Measurements from ENCODE around the gene TBC1D22A. TPM values are rescaled to one million over a fixed set of nuclear protein-coding genes. Genes with fewer than 3 reads are reported as not detected.

TBC1D22A gene
- total RNA-seq, 2 donors from 2014 or later, result 29.5 to 34.8 TPM

DNA sequence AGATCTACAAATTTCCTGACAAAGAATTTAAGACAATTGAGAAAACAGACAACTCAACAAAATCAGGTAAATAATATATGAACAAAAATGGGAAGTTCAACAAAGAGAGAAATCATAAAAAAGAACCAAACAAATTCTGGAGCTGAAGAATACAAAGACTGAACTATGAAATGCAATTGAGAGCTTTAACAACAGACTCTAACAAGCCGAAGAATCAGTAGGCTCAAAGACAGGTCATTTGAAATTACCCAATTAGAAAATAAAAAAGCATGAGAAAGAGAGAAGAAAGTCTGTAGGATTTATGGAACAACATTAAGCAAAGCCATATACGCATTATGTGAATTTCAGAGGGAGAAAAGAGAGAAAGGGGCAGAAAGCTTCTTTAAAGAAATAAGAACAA lies 72.8 kb downstream of the TBC1D22A start:
- H3K36me3 Mint-ChIP-seq (ENCODE audit: insufficient read depth in 2 of 2), result peaks cover 21 to 26% of the 10 kb centered on the region in 2 donors
- no peak overlapping the region for H3K4me3 Mint-ChIP-seq
- peaks cover 7 to 10% of the 10 kb centered on the region in 2 donors for H3K9me3 Mint-ChIP-seq

DNA sequence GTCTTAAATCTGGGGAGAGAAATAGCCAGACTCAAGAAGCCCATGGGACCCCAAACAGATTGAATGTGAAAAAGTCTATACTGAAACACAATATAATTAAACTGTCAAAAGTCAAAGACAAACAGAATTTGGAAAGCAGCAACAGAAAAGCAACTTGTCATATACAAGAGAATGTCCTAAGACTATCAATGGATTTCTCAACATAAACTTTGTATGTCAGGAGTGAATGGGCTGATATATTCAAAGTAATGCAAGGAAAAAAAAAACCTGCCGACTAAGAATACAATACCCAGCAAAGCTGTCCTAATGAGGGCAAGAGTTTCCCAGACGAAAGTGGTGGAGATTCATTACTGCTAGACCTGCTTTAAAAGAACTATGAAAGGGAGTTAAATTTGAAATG lies 73.2 kb downstream of the TBC1D22A start:
- peaks cover 21 to 26% of the 10 kb centered on the region in 2 donors for H3K36me3 Mint-ChIP-seq (ENCODE audit: insufficient read depth in 2 of 2)
- peaks cover 7 to 10% of the 10 kb centered on the region in 2 donors for H3K9me3 Mint-ChIP-seq
- no peak overlapping the region for H3K27ac Mint-ChIP-seq
- no peaks in the 10 kb centered on the region for H3K4me1 Mint-ChIP-seq (ENCODE audit: low read depth)
- H3K27me3 Mint-ChIP-seq (ENCODE audit: low read depth), result no peaks in the 10 kb centered on the region
- no peak overlapping the region for H3K4me3 Mint-ChIP-seq
- DNase-seq (no peak), ATAC-seq (replicated peaks in 1 of 2) (no peak)

More for the DNA sequence above, 72.8 kb downstream of the TBC1D22A start:
- no peak for DNase-seq
- H3K27ac Mint-ChIP-seq, result no peak overlapping the region
- H3K27me3 Mint-ChIP-seq (ENCODE audit: low read depth), result no peaks in the 10 kb centered on the region
- no peaks in the 10 kb centered on the region for H3K4me1 Mint-ChIP-seq (ENCODE audit: low read depth)
- ATAC-seq (replicated peaks in 1 of 2), result no peak

DNA sequence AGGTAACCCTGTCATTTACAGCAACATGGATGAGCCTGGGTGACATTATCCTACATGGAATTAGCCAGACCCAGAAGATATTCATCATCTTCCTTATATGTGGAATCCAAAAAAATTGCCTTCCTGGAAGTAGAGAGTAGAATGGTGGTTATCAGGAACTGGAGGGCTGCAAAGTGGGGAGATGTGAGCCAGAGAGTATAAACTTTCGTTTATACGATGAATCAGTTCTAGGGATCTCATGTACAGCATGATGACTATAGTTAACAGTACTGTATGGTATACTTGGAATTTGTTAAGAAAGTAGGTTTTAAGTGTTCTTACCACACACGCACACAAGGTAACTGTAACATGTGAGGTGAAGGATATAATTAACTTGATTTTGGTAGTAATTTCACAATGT lies 79.1 kb downstream of the TBC1D22A start:
- H3K27ac Mint-ChIP-seq, result no peak overlapping the region
- DNase-seq, result no peak
- ATAC-seq (replicated peaks in 1 of 2), result no peak
- H3K4me1 Mint-ChIP-seq (ENCODE audit: low read depth), result peaks cover 9% of the 10 kb centered on the region
- H3K9me3 Mint-ChIP-seq, result no peaks in the 10 kb centered on the region
- no peak overlapping the region for H3K4me3 Mint-ChIP-seq
- H3K36me3 Mint-ChIP-seq (ENCODE audit: insufficient read depth in 2 of 2), result no peaks in the 10 kb centered on the region
- H3K27me3 Mint-ChIP-seq (ENCODE audit: low read depth), result no peaks in the 10 kb centered on the region

DNA sequence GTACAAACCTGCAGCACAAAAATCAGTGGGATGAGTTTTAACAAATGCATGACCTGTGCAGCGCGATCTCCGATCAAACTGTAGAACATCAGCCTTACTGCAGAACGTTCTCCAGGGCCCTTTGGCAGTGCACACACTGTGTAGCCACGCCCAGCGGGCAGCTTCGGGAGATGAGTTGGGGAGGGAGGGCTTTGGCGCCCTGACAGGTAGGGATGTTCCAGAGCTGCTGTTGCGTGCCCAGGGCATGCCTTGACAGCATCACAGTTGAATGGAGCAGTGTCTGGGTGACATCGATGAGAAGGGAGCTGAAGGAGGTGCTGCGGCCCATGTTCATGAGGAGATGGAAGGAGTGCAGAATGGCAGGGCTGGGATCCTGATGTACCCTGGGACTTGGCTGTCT lies 80.2 kb downstream of the TBC1D22A start:
- Mint-ChIP-seq H3K9me3 (no peaks in the 10 kb centered on the region), H3K27me3 (ENCODE audit: low read depth) (no peaks in the 10 kb centered on the region), H3K4me1 (ENCODE audit: low read depth) (peaks cover 18% of the 10 kb centered on the region), H3K27ac (no peak overlapping the region), H3K36me3 (ENCODE audit: insufficient read depth in 2 of 2) (no peaks in the 10 kb centered on the region), H3K4me3 (no peak overlapping the region)
- no peak for ATAC-seq (replicated peaks in 1 of 2)
- no peak for DNase-seq

DNA sequence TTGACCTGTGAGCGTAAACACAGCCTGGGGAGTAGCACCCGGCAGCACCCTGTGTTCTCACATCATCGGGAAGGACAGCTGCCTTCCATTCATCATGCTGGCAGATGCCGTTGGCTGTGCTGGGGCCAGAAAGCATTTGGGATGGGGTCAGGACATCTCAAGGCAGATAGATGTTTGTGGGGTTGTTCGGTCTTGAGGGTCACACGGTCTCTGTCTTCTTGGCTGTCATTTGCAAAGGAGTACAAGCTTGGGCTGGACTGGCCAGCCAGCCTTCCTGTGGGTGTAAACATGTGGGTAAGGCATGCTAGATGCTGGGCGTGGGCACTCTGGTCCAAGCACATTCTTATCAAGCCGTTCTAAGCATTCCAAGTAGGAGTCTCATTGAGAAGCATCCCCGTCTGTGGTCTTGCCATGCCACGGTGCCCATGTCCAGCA lies 81.4 kb downstream of the TBC1D22A start:
- Mint-ChIP-seq H3K27ac (no peak overlapping the region), H3K9me3 (no peaks in the 10 kb centered on the region), H3K36me3 (ENCODE audit: insufficient read depth in 2 of 2) (no peaks in the 10 kb centered on the region), H3K4me1 (ENCODE audit: low read depth) (peaks cover 21% of the 10 kb centered on the region), H3K27me3 (ENCODE audit: low read depth) (no peaks in the 10 kb centered on the region), H3K4me3 (no peak overlapping the region)
- ATAC-seq (replicated peaks in 1 of 2) (no peak), DNase-seq (no peak)

DNA sequence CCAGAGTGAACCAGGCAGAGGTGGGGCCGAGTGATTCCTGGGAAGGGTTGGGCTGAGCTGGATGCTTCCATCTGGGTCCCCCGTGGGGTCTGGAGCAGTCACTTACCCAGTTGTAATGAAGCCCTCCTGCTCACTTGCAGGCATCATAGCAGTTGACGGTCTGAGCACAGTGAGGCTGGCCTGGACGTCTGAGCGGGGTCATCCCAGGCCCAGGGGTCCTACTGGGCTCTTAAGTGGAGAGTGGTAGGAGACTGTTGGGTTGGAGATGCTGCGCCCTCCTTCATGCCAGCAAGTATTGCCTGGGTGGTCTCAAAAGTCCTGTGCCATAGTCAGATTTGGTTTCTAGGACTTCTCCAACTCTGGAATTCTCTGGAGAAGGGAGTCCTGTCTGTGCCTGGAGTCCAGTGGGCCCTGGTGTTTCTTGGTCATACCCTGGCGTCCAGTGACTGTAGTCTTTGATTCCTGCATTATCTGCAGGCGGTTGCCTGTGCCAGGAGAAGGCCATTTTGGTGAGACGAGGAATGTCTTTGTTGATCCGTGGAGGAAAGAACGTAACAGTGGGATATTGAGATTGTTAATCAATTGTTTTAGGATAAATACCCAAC lies 82.3 kb downstream of the TBC1D22A start:
- DNase-seq (no peak), ATAC-seq (replicated peaks in 1 of 2) (no peak)
- Mint-ChIP-seq H3K27me3 (ENCODE audit: low read depth) (no peaks in the 10 kb centered on the region), H3K27ac (no peak overlapping the region), H3K9me3 (no peaks in the 10 kb centered on the region), H3K36me3 (ENCODE audit: insufficient read depth in 2 of 2) (peaks cover 0 to 1% of the 10 kb centered on the region in 2 donors), H3K4me3 (no peak overlapping the region), H3K4me1 (ENCODE audit: low read depth) (peaks cover 28% of the 10 kb centered on the region)

DNA sequence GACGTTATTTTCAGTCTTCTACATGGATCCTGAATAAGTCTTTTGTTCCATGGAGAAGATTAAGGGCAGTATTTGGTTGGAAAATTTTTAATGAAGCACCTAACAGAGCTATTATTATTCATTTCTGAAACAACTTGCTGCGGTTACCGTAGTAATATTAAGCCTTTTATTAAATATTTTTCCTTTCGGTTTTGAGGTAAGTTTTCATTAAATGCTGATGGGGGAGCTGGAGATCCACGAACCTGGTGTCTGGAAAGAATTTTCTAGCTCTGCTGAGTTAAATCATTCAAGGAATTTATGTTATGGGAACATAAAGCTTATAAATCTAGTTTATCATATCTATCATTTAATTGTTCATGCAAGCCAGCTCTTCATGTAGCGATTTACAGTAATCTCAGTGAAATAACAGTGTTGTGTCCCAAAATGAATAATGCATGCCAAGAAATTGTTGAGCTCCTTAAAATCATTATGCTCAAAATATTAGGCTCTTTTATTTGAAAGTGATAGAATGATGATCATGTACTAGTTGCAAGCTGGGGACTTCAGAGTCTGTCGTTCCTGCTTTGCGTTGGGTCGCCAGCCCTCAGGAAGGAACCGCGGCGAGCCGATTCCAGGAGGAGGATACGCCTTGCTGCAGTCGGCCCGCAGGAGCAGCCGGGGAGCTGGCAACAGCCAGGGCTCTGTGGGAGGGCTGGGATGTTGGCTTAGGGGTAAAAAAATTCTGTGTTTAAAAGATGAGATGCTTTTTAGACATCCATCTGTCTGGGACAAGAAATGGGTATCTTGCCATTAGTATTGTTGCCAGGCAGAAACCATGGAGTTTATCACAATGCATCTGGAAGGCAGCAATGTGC lies 83.1 kb downstream of the TBC1D22A start:
- no peak for DNase-seq
- no peak for ATAC-seq (replicated peaks in 1 of 2)
- no peaks in the 10 kb centered on the region for H3K9me3 Mint-ChIP-seq
- peaks cover 31% of the 10 kb centered on the region for H3K4me1 Mint-ChIP-seq (ENCODE audit: low read depth)
- H3K36me3 Mint-ChIP-seq (ENCODE audit: insufficient read depth in 2 of 2), result peaks cover 1 to 2% of the 10 kb centered on the region in 2 donors
- no peaks in the 10 kb centered on the region for H3K27me3 Mint-ChIP-seq (ENCODE audit: low read depth)
- no peak overlapping the region for H3K27ac Mint-ChIP-seq
- H3K4me3 Mint-ChIP-seq, result no peak overlapping the region

DNA sequence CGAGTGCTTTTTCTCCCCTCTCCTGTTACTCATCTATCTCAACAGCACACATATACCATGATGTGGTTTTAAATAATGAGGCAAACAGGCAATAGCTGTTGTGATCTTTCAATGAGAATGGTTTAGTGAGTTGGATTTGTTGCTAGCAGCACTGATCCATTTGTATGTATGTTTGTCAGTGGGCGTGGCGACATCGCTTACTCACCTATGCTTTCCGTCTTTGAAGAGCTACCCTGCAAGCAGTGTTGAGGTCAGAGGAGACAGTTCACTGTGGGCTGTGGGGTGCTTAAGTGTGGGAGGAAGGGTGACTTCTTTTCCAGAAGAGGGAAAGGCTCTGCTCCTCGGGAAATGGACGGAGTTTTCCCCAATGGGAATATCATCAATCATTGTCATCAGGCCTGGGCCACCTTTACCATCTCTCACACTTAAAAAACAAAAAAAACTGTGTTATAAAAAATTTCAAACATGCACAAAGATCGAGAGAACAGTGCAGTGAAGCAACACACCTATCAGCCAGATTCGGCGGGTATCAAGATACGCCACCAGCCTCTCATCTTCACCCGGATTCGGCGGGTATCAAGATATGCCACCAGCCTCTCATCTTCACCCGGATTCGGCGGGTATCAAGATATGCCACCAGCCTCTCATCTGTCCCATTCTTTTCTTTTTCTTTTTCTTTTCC lies 83.8 kb downstream of the TBC1D22A start:
- no peak overlapping the region for H3K27ac Mint-ChIP-seq
- peak in 1 of 2 donors; percentile 22 for DNase-seq

DNA sequence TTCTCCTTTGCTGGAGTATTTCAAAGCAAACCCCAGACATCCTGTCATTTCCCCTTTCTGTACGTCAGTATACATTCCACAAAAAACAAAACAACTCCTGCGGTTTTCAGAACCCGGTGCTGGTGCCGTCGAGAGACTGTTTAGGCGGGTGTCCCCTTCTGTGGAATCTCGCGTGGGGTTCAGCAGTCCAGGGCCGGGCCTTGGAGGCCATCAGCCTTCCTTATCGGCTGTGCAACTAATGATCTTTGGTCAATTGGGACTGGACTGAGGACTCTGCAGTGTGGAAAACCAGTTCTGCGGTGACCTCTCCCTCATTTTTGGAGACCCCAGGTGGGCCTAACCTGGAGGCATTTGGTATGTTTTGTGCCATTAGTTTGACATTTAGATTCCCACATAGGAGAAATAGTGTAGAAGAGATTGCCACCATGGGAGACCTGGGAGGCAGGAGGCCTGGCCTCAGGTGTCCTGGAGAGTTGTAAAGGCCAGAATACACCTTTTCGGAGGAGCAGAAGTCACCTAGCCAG lies 84.4 kb downstream of the TBC1D22A start:
- DNase-seq (no peak), ATAC-seq (replicated peaks in 1 of 2) (no peak)
- Mint-ChIP-seq H3K27me3 (ENCODE audit: low read depth) (no peaks in the 10 kb centered on the region), H3K4me1 (ENCODE audit: low read depth) (peaks cover 31% of the 10 kb centered on the region), H3K9me3 (no peaks in the 10 kb centered on the region), H3K27ac (no peak overlapping the region), H3K36me3 (ENCODE audit: insufficient read depth in 2 of 2) (peaks cover 1 to 2% of the 10 kb centered on the region in 2 donors), H3K4me3 (no peak overlapping the region)

More for the DNA sequence above, 83.8 kb downstream of the TBC1D22A start:
- peaks cover 31% of the 10 kb centered on the region for H3K4me1 Mint-ChIP-seq (ENCODE audit: low read depth)
- no peak overlapping the region for H3K4me3 Mint-ChIP-seq
- H3K27me3 Mint-ChIP-seq (ENCODE audit: low read depth), result no peaks in the 10 kb centered on the region
- no peaks in the 10 kb centered on the region for H3K9me3 Mint-ChIP-seq
- peak; percentile 53 to 58 for ATAC-seq (replicated peaks in 1 of 2)
- H3K36me3 Mint-ChIP-seq (ENCODE audit: insufficient read depth in 2 of 2), result peaks cover 1 to 2% of the 10 kb centered on the region in 2 donors

DNA sequence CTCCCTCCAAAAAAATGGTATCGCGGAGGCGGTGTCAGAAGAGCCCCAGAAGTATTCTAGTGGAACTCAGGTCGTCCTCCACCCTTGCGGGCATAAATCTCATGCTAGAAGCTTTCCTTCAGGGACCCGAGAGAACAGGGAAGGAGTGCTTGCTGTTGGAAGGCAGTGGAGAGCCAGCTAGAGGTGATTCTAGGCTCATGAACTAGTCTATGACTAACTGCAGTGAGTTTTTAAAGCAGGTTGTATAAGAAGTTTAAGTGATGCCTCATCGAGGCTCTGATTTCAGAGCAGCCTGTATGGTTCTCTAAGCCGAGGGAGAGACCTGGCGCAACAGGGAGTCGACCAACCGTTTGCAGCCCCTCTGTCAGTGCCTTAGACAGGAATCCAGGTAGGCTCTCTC lies 85.7 kb downstream of the TBC1D22A start:
- H3K27me3 Mint-ChIP-seq (ENCODE audit: low read depth), result no peaks in the 10 kb centered on the region
- H3K9me3 Mint-ChIP-seq, result no peaks in the 10 kb centered on the region
- DNase-seq (no peak), ATAC-seq (replicated peaks in 1 of 2) (no peak)
- H3K27ac Mint-ChIP-seq, result no peak overlapping the region
- H3K4me3 Mint-ChIP-seq, result no peak overlapping the region
- peaks cover 31% of the 10 kb centered on the region for H3K4me1 Mint-ChIP-seq (ENCODE audit: low read depth)
- peaks cover 1 to 2% of the 10 kb centered on the region in 2 donors for H3K36me3 Mint-ChIP-seq (ENCODE audit: insufficient read depth in 2 of 2)

DNA sequence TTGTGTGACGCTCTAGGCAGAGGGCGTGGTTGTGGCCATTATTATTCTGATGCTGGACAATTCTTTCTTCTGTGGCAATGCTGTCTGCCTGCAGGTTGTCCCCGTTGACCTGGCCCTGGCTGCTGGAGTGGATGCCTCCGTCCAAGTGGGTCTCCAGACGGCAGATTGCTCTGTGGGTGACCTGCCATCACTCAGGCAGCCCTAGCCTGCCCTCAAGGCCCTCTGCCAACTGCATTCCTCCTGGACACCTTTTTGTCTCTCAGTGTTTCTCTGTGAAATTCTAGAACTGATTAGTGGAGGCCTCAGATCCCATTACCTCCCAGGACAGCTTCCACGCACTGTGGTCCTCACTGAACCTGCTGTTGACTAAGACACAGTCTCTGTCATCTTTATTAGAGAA lies 86.7 kb downstream of the TBC1D22A start:
- H3K27ac Mint-ChIP-seq, result no peak overlapping the region
- H3K27me3 Mint-ChIP-seq (ENCODE audit: low read depth), result no peaks in the 10 kb centered on the region
- DNase-seq (no peak), ATAC-seq (replicated peaks in 1 of 2) (no peak)
- H3K9me3 Mint-ChIP-seq, result no peaks in the 10 kb centered on the region
- peaks cover 34% of the 10 kb centered on the region for H3K4me1 Mint-ChIP-seq (ENCODE audit: low read depth)
- no peak overlapping the region for H3K4me3 Mint-ChIP-seq
- peaks cover 1 to 2% of the 10 kb centered on the region in 2 donors for H3K36me3 Mint-ChIP-seq (ENCODE audit: insufficient read depth in 2 of 2)

DNA sequence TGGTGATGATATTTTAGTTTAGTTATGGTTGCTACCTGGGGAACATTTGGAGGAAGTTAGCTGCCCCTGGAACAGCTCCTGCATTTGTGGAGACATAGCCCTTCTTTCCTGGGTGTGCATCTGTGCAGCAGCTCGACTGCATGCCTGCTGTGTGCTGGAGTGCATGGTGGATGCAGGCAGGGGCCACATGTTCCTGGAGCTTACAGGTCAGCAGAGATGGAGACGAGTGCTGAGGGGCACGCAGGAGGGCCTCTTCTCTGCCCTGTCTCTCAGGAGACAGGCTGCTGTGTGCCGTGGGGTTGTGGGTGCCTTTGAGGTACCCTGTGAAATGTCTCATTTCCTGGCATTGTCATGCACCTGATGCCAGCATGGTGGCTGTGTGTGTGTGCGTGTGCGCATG lies 87.5 kb downstream of the TBC1D22A start:
- no peak overlapping the region for H3K4me3 Mint-ChIP-seq
- peaks cover 1 to 2% of the 10 kb centered on the region in 2 donors for H3K36me3 Mint-ChIP-seq (ENCODE audit: insufficient read depth in 2 of 2)
- no peaks in the 10 kb centered on the region for H3K9me3 Mint-ChIP-seq
- H3K27ac Mint-ChIP-seq, result no peak overlapping the region
- H3K4me1 Mint-ChIP-seq (ENCODE audit: low read depth), result peaks cover 38% of the 10 kb centered on the region
- H3K27me3 Mint-ChIP-seq (ENCODE audit: low read depth), result no peaks in the 10 kb centered on the region
- ATAC-seq (replicated peaks in 1 of 2), result no peak
- no peak for DNase-seq

DNA sequence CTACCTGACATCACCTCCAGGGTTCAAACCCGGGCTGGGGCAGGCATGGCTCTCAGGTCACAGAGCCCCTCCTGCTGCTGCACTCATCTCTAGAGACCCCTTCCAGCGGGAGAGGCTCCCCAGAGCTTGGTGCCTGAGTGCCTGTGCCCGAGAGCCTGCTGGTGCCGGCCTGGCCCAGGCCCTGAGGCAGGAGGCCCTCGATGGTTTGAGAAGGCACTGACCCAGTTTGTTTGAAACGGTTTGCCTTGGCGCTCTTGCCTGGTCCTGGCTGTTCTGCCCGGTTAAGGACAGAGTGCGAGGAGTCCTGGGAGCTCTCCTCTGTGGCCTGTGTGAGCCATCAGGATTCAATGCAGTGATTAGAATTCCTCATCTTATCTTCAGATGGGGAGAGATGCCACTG lies 88.9 kb downstream of the TBC1D22A start:
- no peak overlapping the region for H3K4me3 Mint-ChIP-seq
- peaks cover 1 to 2% of the 10 kb centered on the region in 2 donors for H3K36me3 Mint-ChIP-seq (ENCODE audit: insufficient read depth in 2 of 2)
- peaks cover 31% of the 10 kb centered on the region for H3K4me1 Mint-ChIP-seq (ENCODE audit: low read depth)
- H3K27me3 Mint-ChIP-seq (ENCODE audit: low read depth), result no peaks in the 10 kb centered on the region
- H3K27ac Mint-ChIP-seq, result no peak overlapping the region
- ATAC-seq (replicated peaks in 1 of 2) (no peak), DNase-seq (no peak)
- H3K9me3 Mint-ChIP-seq, result no peaks in the 10 kb centered on the region

Data from activated T-cell treated with anti-CD3 and anti-CD28 coated beads, Interleukin-2, amount 50 U/mL, for 72 hours (primary cell).